ENCODE data around the gene TMEM221. TPM values are rescaled to one million over a fixed set of nuclear protein-coding genes. Genes with fewer than 3 reads are reported as not detected.

Gene TMEM221
- total RNA-seq: not detected
- long read RNA-seq: 0 reads

DNA sequence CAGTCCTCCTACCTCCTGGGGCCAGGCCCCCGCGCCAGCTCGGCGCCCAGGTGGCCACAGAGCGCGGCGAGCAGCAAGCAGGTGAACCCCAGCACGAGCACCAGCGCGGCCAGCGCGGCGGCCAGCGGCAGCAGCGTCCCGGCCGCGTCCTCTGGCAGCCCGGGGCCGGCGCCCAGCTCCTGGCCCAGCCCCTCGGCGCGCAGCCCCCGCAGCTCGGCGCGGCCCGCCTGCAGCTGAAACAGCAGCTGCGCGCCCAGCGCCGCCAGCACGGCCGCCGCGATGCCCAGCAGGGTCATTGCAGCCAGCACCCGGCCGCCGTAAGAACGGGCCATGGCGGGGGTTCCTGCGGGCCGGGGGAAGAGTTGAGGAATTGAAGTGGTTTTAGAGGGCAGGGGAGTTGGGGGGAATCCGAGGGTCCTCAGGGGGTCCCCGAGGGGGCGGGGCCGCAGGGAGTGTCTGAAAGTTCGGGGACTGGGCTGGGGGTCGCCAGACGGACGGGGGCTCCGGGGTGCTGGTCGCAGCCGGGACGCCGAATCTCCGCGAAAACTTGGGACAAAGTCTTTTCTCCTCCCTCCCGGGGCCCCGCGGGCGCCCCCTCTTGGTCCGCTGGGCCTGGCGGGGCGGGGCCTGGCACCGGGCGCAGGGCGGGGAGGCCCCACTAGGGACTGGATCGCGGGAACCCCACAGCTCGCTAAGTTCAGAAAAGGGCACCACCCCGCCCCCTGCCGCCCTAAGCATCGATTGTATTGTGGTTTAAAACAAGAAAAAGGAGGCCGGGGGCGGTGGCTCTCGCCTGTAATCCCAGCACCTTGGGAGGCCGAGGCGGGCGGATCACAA is at the start of gene TMEM221:
TMEM221 (minus strand) TSS at position 538 of the 837 bp plus-strand sequence; CDS start at position 332, 206 bp downstream.
- ATAC-seq (peak; percentile 59), DNase-seq (ENCODE audit: missing footprints) (no peak)
- intact Hi-C loops (cut with DNase I): no loop called here

DNA sequence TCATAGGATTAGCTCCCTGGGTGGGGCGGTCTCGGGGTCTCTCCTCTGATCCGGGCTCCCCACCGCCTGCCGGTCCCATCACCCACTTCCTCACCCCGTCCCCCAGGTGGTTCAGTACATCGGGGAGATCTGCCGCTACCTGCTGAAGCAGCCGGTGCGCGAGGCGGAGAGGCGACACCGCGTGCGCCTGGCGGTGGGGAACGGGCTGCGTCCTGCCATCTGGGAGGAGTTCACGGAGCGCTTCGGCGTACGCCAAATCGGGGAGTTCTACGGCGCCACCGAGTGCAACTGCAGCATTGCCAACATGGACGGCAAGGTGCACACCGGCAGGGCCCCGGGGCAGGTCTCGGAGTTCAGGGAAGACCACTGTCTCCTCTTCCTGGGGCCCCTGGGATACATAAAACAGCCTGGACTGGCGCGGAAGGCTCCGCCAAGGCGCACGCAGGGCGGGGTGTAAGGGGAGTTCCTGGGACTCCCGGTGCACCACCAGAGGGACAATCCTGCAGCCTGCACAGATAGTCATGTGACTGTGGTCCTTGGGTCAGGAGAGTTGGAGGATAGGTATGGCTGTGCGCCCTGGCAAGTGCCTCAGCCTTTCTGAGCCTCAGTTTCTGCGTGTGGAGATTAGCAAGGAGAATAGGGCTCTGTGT is 48.8 kb upstream of the TMEM221 start:
- ATAC-seq: no peak
- intact Hi-C loops (cut with DNase I): no loop called here
- DNase-seq (ENCODE audit: missing footprints): no peak

DNA sequence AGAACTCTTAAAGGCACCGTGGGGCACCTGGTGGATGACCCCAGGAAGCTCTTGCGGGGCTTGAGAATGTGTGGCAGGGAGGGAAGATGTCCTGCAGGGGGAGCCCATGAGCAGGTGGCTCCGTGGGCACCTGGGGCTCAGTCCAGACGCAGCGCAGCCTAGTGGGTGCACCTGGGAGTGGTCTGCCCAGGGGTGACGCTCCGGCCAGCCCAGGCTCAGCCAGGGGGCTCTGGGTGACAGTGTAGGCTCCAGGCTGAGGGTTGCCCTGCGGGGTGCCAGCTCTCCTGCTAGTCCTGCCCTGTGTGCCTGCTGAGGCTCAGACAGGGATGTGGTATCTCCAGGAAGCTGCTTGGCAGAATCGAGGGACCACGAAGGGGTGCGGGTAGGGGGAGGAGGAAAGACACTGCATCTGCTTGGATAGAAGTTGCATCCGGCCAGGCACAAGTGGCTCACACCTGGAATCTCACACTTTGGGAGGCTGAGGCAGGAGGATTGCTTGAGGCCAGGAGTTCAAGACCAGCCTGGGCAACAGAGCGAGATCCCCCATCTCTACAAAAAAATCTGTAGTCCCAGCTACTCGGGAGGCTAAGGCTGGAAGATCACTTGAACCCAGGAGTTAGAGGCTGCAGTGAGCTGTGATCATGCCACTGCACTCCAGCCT is 48.0 kb upstream of the TMEM221 start:
- peak; percentile 61 for ATAC-seq
- intact Hi-C loops (cut with DNase I): no loop called here
- peak; percentile 87 for DNase-seq (ENCODE audit: missing footprints)

DNA sequence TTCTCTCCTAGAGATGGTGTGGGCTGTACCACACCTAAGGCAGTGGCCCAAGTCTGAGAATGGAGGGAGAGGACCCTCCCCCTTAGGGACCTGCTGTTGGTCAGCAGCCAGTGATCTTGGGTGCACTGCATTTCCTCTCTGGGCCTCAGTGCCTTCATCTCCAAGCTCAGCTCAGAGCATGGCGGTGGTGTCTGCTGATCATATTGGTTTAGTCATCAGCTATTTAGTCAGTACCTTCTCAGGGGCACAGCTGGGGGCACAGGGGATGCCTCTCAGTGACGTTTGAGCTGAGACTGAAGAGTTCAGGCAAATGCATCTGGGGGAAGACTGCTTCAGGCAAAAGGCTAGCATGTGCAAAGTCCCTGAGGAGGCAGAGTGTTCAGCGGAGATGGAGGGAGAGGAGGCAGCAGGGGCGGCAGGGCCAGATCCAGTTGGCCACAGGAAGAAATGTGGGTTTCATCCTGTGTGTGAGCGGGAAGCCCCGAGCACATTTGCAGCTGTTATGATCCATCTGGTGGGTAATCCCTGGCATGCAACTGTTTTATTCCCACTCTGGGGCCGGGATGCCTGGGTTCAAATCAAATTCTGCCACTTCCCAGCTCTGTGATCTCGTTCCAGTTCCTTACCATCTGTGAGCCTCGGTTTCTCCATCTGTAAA is 47.3 kb upstream of the TMEM221 start:
- intact Hi-C loops (cut with DNase I): no loop called here
- ATAC-seq (no peak), DNase-seq (ENCODE audit: missing footprints) (no peak)

DNA sequence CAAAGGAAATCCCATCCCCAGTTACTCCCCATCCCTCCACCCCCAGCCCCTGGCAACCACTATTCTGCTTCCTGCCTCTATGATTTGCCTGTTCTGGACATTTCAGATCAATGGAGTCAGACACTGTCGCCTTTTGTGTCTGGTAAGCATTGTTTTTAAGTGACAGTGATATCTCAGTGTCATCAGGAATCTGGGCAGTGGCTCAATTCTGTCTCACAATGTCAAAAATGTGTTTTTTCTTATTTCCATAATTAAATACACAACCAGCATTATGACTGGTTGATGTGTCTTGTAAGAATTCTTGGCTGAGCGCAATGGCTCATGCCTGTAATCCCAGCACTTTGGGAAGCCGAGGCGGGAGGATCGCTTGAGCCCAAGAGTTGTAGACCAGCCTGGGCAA is 42.8 kb upstream of the TMEM221 start:
- DNase-seq (ENCODE audit: missing footprints) (no peak), ATAC-seq (no peak)
- intact Hi-C loops (cut with DNase I): no loop called here

DNA sequence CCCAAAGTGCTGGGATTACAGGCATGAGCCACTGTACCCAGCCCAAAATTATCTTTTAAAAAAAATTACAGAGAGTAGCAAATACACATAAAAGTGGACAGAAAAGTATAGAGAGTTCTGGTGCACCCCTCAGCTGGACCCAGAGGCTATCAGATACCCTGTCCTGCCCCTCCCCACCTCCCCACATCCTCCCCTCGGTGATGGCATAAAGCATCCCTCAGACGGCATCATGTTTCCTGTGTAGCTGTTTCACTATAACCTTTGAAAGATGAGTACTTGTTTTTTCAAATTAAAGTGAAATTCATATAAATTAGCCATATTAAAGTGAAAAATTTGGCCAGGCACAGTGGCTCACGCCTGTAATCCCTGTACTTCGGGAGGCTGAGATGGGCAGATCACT is 41.9 kb upstream of the TMEM221 start:
- ATAC-seq (no peak), DNase-seq (ENCODE audit: missing footprints) (no peak)
- intact Hi-C loops (cut with DNase I): no loop called here

DNA sequence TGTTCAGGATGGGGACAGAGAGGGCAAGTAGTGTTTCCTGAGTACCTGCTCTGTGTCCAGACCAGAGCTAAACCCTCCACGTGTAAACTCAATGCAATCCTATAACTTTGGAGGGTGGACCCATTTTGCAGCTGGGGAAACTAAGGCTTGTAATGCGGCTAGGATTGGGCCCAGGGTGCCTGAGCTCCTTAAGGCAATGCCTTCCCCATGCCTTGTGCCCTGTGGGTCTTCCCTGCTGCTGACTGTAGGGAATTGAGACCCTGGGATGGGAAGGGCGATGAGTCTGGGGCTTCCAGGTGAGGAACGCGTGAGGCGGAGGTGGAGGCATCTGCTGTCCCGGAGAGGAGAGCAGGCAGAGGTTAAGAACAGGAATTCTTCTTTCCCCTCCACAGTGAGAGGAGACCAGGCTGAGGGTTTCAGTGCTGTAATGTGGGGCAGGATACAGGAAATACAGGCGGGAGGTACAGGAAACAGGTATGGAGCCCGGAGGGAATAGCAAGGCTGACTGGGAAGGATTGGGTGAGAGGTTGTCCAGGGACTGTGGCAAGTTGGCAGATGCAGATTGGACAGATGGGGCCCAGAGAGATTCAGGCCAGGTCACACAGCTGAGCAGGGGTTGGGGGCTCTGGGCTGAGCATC is 41.0 kb upstream of the TMEM221 start:
- ATAC-seq (peak; percentile 4), DNase-seq (ENCODE audit: missing footprints) (no peak)
- intact Hi-C loops (cut with DNase I): no loop called here

DNA sequence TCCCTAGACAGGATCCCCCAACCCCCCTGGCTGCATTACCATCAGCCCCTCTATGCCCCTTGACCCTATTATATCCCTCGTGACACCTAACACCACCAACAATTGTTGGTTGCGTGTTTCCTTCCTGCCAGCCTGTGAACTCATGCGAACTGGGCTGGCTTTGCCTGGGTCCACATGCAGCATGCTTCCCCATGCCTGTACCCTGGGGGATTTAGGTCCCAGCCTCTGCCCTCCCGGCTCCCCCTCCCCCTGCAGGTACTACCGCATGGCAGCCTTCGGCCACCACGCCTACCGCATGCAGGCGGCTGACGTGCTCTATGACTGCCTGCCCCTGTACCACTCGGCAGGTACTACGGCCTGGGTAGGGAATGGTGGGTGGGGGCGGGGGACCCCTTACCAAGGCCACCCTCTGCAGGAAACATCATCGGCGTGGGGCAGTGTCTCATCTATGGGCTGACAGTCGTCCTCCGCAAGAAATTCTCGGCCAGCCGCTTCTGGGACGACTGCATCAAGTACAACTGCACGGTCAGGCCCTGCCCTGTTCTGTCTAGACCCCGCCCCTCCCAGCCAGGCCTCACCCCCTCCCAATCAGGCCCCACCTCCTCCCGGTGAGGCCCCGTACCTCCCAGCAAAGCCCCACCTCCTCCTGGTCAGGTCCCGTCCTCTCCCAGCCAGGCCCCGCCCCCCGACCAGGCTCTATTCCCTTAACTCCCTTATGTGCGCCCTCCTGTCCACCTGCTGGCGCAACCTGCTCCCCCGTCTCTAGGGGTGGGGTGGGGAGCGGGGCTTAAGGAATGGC is 40.3 kb upstream of the TMEM221 start:
- DNase-seq (ENCODE audit: missing footprints): no peak
- ATAC-seq: peak; percentile 70
- intact Hi-C loops (cut with DNase I): no loop called here

DNA sequence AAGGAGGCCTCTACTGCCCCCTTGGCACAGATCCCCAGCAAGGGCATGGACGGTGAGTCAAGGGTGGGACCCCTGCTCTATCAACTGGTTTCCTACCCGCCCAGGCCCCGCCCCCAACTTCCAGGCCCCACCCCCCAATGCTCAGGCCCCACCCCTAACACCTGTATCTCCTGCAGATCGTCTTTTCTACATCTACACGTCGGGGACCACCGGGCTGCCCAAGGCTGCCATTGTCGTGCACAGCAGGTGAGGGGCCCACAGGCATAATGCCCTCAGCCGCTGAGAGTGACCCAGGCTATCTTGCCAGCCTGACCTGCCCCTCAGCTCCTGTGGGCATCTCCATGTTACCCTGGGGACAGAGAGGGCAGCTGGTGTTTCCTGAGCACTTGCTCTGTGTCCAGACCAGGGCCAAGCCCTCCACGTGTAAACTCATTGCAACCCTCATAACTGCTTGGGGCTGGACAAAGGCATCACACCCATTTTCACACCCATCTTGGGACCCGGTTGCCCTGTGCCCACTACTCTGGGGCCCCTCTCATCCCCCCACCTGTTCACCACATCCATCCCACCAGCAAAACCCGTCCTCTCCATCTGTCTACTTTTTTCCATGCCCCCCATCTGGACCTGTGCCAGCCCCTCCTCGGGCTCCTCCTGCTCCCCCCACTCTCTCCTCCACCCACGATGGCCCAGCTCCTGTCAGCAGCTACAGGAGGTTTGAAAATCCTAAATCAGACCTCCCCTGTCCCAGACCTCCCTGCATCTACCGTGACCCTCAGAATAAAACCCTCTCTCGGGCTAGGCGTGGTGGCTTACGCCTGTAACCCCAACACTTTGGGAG is 39.0 kb upstream of the TMEM221 start:
- ATAC-seq (no peak), DNase-seq (ENCODE audit: missing footprints) (no peak)
- intact Hi-C loops (cut with DNase I): no loop called here

DNA sequence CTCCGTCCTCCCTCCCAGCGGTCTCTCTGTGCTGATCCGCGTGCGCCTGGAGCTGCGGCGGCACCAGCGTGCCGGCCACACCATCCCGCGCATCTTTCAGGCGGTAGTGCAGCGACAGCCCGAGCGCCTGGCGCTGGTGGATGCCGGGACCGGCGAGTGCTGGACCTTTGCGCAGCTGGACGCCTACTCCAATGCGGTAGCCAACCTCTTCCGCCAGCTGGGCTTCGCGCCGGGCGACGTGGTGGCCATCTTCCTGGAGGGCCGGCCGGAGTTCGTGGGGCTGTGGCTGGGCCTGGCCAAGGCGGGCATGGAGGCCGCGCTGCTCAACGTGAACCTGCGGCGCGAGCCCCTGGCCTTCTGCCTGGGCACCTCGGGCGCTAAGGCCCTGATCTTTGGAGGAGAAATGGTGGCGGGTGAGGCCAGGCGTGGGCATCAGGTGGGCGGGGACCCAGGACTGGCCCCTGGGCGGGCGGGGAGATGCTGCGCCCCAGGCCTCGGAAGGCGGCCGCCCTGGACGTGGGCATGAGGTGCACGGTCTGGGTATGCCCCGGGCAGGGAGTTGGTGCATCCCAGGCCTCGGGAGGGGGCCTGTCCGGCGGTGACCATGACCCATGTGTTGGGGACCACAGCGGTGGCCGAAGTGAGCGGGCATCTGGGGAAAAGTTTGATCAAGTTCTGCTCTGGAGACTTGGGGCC is 38.2 kb upstream of the TMEM221 start:
- no peak for DNase-seq (ENCODE audit: missing footprints)
- intact Hi-C loops (cut with DNase I): no loop called here
- ATAC-seq: no peak

DNA sequence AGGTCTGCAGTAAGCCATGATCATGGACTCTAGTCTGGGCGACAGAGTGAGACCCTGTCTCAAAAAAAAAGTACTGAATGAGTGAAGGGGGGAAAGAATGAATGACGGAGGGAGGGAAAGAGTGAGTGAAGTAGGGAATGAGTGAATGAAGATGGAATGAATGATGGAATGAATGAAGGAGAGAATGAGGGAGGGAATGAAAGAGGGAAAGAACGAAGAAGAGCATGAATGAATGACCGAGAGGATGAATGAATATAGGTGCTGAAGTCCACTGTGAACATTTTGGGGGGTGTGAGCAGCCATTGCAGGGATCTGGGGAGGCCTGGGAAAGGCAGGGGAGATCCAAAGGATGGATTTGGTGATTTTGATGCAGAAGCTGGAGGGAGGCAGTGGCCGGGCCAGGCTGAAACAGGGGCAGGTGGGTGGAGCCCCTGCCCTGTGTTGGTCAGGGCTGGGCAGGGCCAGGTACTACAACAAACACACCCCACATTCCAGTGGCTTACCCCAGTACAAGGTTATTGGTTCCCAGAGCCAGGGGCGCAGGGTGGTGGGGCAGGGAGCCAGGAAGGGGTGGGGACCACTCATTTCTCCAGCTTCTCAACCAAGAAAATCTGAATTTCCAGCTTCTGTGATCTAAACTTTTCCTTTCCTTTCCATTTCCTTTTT is 36.2 kb upstream of the TMEM221 start:
- intact Hi-C loops (cut with DNase I): no loop called here
- DNase-seq (ENCODE audit: missing footprints): no peak
- no peak for ATAC-seq

DNA sequence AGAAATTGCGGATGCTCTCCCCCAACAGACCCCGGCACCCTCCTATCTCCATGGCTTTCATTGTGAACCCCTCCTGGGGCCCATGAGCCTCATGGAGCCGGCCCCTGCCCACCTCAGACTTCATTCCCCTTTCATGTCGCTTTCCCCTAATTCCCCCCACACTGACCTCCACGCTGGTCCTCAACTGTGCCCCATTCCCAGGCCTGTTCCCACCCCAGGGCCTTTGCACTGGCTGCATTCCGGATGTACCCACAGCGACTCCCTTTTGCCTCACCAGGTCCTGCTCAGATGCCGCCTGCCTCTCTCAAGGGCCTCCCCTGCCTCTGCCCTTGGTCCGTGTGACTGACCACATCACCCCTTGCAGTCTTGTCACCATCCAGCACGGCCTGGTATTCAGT is 35.1 kb upstream of the TMEM221 start:
- DNase-seq (ENCODE audit: missing footprints) (no peak), ATAC-seq (no peak)
- intact Hi-C loops (cut with DNase I): no loop called here

DNA sequence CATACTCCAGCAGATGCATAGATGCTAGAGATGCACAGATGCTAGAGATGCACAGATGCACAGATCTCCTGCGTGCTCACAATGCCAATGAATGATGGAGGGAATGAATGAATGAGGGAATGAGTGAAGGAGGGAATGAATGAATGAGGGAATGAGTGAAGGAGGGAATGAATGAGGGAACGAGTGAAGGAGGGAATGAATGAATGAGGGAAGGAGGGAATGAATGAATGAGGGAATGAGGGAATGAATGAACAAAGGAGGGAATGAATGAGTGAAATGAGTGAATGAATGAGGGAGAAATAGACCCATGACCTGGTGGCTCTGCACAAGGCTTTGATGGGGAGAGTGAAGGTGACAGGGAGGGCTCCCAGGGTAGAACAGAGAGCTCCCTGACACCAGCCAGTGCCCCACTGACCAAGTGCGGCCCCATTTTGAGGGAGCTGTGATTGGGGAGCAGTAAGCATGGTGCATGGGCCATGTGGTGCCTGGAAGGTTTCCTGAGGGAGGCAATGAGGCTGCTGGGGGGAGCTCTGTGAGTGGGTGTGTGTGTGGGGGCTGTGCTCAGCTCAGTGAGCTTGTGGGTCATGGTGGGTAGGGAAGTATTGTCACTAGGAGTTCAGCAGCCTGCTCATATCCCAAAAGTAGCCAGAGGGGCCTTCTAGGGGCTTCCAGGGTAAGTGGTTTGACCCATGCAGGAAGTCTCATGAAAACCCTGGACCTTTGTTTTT is 34.6 kb upstream of the TMEM221 start:
- DNase-seq (ENCODE audit: missing footprints): no peak
- intact Hi-C loops (cut with DNase I): no loop called here
- ATAC-seq: no peak

DNA sequence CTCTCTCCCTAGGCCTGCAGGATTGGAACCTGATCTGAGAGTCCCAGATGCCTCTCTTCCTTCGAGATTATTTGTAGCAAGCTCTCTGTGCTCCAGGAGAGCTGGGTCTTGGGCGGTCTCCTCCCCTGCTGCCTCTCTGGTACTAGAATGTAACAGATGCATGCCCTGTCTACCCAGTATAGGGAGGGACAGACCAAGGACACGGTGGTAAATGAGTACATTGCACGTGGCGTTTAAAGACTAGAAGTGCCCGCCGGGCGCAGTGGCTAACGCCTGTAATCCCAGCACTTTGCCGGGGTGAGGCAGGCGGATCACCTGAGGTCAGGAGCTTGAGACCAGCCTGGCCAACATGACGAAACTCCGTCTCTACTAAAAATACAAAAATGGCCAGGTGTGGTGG is 33.5 kb upstream of the TMEM221 start:
- intact Hi-C loops (cut with DNase I): no loop called here
- DNase-seq (ENCODE audit: missing footprints) (no peak), ATAC-seq (no peak)

DNA sequence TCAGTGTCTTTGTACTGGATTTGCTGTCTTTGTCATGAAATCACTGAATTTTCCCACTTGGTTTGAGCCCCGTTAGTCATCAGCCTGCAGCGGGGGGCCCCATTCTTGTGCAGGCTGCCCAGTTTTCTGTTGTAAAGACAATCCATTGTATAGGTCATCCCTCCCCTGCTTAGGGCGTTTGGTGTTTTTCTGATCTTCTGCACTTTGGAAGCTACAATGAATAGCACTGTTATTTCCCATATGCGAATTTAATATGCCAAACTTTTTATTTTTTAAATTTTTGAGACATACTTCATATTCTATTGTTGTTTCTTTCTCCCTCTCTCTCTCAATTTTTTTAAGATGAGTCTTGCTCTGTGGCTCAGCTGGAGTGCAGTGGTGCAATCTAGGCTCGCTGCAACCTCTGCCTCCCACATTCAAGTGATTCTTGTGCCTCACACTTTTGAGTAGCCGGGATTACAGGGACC is 30.9 kb upstream of the TMEM221 start:
- DNase-seq (ENCODE audit: missing footprints): no peak
- ATAC-seq: no peak
- intact Hi-C loops (cut with DNase I): no loop called here
